SKM-1 treated with dmso at 0.1 percent for 144 hours (cell line): ENCODE measurements around the gene NTN3.
"Not testable (repeated sequence)": the region's sequence is repeated elsewhere in the genome, so short reads cannot be mapped to it uniquely, and the experiment has no call there.

Experiments used
- DNase-seq: peaks from one replicate; lab custom pipeline; 2025; ENCODE audit not compliant: unreplicated experiment; lab: John Stamatoyannopoulos, UW

NTN3 gene

DNA sequence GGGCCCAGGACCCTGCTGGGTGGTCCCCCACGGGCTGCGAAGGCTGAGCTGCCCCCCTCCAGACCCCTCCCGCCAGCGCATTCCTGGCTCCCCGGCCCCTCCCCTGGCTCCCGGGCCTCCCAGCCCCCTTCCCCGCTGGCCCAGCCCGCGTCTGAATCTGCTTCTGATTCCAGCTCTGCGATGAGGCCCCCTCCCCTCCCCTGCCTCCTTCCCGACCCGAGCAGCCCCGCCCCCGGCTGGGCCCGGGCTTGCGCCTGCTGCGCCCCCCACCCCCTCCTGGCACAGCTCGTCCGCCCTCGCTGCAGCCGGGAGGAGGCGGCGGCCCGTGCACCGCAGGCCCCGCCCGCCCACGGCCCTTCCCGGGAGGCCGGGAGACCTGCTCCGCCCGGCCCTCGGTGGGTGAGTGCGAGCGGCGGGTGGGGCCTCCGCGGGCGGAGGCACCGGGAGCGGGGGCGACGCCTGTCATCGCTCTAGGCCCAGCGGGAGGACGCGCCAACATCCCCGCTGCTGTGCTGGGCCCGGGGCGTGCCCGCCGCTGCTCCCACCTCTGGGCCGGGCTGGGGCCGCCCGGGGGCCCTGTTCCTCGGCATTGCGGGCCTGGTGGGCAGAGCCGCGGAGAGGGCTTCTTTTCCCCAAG, at the start of gene NTN3:
Gene NTN3 (plus strand): TSS at position 282 of the 637 bp plus-strand sequence. CDS start 405 bp downstream, outside the sequence.
- no peak for DNase-seq

DNA sequence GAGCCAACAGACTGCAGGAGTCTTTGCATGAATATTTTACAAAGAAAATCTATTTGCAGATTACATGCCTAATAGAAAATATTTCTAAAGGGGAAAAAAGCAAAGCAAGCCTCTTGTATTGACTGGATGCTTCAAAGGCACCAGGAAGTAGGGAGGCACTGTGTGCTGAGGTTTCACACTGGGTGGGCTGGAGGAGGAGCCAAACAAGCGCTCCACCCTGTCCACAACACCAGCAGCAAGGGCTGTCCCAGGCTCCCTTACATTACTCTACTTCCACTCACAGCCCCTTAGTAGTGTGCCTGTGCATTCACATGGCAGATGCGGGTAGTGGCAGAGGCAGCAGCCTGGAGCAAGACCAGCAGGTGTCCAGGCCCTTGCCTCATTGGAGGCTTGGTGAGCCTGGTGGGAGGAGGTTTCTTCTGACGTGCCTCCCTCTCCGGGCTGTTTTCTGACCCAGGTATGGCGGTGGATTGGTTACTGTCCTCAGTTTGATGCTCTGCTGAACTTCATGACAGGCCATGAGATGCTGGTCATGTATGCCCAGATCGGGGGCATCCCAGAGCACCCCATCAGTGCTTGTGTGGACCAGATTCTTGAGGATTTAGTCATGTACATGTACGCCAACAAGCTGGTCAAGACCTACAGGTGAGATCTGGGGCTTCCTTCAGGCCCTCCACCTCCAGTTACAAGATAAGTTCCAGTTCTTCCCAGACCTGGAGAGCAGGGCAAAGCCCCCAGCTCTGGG, 48.8 kb upstream of the NTN3 start:
- no peak for DNase-seq

DNA sequence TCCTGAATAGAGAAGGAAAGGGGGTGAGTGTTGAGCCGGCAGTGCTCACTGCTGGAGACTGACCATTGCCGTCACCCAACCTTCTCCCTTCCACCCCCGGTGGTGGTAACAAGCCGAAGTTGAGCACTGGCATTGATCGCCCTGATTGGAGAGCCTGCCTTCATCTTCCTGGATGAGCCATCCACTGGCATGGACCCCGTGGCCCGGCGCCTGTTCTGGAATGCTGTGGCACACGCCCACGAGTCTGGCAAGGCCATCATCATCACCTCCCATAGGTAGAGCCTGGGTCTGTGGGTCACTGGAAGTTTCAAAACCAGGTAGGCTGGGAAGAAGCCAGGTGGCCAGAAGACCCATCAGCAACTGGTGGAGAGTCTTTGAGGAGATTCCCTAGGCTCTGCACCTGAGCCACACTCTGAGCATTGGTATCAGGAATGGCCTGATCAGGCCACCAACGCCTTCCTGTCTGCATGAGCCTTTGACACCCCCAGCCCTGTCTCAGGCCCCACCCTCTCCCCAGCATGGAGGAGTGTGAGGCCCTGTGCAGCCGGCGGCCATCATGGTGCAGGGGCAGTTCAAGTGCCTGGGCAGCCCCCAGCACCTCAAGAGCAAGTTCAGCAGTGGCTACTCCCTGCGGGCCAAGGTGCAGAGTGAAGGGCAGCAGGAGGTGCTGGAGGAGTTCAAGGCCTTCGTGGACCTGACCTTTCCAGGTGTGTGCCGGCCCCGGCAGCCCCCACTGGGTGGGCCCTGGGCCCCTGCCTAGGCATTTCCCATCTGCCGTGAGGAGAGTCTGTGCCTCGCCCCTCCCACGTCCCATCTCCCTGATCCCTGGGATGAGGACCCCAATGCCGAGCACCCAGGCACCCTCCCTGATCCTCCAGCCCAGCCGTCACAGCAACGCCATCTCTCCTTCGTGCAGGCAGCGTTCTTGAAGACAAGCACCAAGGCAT, 46.8 kb upstream of the NTN3 start:
- no peak for DNase-seq

DNA sequence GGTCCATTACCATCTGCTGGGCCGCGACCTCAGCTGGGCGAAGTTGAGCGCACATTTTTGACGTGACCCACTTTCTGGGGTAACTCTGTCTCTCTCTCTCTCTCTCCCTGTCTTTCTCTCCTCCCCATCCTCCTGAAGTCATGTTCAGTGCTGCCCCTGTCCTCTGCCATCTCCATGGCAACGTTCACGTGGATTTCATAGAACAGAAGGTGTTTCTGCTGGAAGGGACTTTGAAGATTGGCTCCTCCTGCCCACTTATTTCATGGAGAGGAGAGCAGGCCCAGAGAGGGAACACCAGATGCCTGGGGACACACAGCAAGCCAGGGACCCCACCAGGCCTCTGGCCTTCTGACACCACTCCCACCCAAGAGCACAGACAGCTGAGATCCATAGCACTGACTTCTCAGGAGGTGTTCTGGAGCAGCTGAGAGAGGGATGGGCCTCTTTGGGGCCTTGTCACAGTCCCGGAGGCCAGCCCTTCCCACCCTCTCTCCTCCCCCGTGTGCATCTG, 46.0 kb upstream of the NTN3 start:
- no peak for DNase-seq

DNA sequence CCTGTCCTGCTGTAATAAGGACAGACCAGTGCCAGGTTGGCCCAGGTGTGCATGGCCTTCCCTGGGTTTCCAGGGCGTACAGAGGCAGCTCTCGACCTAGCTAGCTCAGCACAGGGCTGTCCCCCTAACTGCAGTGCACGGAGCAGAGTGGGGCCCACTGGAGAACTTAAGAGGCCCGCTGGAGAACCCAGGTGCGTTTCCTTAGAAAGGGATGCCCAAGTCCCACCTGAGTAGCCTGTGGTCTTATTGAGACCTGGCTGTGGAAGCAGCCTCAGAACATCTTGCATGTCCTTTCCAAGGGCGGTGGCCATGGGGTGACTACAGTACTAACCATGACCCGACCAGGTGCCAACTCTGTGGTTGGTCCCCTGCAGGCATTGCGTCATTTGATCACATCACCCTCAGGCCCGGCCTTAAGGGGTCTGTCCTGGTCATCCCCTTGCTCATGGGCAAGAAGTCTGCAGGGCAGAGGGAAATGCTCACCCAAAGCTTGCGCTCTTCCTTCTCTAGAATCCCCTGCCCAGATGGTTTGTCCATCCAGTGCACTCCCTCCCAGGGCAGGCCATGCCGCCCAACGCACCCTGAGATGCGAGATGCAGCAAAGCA, 45.2 kb upstream of the NTN3 start:
- no peak for DNase-seq

DNA sequence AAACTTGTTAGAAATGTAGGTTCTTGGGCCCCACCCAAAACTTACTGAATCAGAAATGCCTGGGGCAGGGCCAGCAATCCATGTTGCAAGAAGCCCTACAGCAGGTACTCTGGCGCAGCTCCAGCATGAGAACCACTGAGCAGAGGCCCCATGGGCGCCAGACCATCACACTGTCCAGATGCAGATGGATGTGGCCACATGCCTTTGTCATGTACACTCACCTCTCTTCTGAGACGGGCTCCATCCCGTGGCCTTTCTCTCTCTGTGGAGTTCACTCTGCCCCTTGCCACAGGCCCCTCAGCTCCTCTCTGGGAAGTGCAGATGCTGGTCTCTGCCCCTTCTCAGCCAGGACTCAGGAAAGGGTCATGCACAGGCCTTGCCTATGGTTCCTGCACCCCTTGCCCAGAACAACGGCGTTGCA, 44.1 kb upstream of the NTN3 start:
- DNase-seq, result no peak

DNA sequence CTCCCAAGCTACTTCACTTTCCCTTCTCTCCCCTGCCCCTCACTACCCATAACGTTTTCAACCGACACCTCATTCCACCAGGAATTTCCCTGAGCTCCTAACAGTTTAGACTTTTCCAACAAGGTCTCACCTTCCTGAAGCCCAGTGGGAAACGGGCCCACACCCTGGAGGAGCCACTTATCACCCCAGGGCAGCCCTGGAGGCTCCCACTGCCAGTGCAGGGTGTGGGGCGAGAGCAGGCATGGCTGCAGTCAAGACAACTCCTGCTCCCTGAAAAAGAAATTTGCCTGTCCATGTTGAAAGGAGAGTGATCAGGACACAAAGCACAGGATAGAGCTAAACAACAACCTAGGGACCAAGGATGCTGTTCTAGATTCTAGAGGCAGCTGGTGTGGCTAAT, 43.6 kb upstream of the NTN3 start:
- DNase-seq, result no peak

DNA sequence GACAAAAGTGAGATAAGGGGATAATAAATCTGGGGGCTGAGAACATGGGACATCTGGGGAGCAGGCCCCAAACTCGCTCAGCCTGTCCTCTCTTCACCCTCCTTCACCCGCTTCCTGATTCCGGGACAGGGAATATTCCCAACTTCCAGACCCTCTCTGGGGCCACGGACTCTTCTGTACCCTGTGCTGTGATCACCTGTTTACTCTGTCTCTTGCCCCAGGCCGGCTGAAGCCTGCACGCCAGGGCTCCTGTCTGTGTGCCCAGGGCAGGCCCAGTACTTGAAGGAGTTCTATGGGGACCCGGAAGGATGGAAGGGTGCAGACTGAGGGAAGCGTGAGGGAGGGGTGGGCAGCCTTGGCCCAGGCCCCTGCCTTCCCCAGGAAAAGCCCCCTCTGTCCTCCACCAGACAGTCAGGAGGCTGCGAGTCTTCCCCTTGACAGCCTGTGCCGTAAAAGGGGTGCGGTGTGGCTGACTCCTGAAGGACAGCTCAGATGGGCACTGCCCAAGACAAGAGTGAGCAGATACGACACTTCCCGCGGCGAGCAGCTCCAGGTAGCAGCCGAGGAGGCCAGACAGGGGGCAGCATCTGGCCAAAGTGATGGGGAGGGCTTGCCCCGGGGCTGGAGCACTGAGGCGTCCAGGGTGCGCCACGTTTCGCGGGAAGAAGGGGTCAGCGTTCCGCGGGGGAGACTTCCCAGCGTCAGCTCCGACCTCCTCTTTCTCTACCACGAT, 42.9 kb upstream of the NTN3 start:
- peak; percentile 23 for DNase-seq

DNA sequence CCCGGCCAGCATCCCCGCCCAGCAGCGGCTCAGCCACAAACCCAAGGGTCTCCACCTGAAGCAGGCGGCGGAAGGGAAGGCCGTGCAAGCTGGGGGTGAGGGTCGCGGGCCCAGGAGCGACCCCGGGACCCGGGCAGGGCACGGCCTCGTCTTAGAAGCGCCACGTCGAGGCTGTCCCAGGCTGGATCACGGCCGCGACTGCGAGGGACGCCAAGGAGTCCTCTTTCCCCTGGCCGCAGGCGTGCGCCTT, 42.4 kb upstream of the NTN3 start:
- no peak for DNase-seq

DNA sequence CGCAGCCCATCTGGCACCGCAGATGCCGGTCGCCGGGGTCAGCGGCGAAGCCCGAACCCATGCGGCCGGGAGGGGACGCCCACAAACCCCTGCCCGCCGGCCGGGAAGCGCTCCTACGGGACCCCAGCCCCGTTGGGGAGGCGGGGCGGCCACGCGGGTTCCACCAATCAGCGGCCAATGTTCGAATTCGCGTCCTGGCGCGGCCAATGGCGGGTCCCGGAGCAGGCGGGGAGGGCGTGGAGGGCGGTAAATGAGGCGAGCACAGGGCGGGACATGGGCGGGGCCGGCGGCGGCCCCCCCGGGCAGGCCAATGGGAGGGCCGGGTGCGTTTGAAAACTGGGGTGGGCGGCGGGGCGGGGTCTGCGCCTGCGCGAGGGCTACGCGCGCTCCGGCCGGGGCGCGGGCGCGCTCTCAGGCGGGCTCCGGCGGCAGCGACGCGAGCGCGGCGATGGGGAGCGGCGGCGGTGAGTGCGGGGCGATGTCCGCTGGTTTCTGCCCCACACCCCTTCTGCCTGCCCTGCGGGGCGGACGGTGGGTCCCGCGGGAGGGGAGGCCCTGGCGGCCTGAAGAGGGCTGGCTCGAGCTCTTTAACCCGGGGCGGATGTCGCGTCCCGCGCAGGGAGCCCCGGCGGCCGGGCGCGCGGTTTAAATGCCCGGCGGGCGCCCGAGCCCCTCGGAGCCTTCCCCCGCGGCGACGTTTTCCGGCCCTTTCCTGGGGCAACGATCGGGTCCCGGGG, 41.9 kb upstream of the NTN3 start, which contains the start of gene CCNF:
Gene CCNF (plus strand): TSS at position 414 of the 737 bp plus-strand sequence. CDS start 35 bp downstream, at position 449.
- peak; percentile 90 for DNase-seq

DNA sequence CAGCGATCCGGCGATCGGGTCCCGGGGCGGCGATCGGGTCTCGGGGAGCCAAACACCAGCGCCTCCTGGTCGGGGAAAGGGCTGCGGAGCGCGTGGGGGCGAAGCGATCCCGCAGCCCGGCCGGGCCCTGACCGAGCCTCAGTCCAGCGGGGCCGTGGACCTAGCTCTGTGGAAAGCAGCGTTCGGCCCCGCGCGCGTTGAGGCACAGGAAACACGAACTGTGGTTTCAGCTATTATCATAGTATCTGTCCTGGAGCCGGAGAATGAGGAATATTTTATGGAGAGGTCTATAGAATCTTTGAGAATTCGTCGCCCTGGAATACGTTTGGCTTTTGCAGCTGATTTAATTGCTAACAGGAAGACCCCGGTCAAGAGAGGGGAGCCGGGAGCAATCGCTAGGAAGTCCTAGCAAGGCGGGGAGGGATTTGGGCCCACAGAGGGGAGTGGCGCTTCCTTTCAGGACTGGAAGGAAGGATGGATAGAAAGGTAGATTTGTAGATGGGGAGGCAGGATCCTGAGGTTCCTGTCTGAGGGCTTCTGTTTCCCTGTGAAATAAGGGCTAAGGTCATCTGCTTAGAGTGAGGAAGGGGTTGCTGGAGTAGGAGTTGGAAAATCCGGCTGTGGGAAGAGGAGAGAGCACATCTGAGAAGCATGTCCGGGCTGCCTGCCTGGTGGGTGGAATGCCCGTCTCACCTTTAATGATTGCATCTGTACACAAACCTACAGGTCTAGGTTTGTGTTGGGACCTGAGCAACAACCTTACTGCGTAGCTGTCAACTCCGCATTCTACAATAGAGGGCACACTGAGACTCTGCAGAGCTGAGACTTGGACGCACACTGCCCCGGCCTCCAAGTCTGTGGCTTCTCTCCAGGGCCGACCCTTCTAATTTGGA, 41.1 kb upstream of the NTN3 start:
- no peak for DNase-seq

DNA sequence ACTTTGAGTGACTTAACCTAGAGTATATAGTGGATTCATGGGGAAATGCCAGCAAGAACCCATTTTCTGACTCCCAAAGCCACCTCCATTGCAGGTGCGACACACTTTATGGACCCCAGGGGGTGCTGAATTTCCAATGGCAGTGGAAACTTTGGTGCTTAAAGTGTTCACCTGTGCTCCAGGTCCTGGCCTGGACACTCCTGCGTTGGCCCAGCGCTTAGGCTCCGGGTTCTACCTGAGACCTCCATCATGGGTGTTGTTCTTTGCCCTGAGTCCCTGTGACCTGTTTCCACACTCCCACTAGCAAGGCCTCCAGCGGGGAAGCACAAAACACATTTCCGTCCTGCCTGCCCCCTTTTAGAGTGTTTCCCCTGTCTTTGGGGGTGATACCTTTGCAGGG, 38.8 kb upstream of the NTN3 start:
- no peak for DNase-seq

DNA sequence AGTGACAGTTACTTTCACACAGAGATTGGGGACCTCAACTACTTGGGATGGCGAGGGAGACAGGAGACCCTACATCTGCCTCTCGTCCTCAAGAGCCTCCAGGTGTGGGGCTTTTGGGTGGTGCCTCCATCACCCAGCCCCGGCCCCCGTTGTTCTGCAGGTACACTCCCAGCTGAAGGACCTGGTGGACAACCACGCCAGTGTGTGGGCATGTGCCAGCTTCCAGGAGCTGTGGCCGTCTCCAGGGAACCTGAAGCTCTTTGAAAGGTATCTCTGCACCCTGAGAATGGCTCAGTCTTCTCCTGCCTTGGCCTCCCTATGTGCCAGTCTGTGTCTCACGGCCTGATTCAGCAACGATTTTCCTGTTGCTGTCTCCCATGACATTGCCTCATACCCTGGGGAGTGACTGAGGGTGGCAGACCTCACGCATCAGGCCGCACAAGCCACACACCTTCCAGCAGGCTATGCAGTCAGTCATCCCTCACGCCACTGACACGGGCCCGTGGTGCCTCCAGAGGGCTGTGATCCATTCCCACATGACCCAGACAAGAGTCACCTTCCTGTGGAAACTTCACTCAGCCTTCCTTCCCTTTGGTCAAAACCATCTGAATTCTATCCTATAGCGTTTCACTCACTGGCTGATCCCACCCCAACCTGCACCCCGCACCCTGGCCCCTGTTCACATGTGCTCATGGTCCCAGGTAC, 38.1 kb upstream of the NTN3 start:
- no peak for DNase-seq

DNA sequence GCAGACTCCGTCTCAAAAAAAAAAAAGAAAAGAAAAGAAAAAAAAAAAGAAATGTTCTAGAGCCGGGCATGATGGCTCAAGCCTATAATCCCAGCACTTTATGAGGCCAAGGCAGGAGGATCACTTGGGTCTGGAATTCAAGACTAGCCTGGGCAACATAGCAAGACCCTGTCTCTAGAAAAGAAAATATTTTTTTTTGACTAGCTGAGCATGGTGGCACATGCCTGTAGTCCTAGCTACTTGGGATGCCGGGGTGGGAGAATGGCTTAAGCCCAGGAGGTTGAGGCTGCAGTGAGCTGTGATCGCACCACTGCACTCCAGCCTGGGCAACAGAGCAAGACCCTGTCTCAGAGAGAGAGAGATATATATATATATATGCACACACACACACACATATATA, 35.9 kb upstream of the NTN3 start:
- DNase-seq, result not testable (repeated sequence)

DNA sequence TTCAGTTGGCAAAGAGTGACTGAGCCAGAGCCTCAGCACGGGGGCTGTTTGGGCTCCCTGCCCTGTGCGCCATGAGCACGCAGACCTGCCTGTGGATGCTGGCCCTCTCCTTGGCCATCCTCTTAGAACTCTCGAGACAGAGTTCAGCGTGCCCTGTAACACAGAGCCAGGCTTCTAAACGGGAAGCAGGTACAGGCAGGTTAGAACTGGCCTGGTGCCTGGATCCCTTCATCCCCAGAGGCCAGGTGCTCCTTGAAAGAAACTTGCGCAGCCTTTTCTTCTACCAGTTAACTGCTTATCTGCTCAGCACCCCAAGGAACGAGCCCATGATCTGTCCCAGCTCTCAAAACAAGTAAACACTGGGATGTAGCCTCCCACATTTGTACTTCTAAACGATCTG, 35.0 kb upstream of the NTN3 start:
- DNase-seq, result no peak

DNA sequence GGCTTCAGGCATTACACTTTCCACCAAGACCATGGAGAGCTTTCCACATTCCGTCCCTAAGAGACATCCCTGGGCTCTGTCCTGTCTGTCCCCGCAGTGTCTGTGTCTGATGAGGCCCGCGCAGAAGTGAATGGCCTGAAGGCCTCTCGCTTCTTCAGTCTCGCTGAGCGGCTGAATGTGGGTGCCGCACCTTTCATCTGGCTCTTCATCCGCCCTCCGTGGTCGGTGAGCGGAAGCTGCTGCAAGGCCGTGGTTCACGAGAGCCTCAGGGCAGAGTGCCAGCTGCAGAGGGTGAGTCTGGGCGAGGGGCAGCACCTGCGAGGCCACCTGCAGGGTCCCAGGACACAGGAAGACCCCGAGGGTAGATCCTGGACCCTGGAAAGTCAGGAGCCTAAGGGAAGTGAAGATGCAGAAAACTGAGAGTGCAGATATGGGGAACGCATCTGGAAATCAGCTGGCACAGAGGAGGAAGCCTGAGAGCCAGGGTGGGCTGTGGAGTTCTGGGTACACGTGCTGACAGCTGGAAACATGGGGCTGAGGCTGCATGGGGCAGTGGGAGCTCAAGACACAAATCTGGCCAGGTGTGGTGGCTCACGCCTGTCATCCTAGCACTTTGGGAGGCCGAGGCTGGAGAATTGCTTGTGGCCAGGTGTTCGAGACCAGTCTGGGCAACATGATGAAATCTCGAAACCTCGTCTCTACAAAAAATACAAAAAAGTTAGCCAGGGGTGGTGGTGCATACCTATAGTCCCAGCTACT, 33.9 kb upstream of the NTN3 start:
- no peak for DNase-seq

DNA sequence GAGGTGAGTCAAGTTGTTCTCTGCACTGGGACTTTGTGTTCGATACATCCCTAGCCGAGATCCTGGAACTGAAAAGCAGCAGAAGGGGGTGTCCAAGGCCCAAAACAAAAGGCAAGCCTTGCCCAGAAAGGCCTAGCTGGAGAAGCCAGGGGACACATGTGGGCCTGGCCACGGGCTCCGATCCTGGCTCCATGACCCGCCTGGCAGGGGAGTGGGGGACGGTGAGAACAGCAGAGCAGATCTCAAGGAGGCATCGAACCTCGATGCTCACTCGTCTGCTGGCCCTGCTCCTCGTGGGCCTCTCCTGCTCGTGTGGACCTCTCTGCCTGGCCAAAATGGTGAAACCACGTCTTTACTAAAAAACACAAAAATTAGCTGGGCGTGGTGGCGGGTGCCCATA, 33.0 kb upstream of the NTN3 start:
- DNase-seq, result no peak

DNA sequence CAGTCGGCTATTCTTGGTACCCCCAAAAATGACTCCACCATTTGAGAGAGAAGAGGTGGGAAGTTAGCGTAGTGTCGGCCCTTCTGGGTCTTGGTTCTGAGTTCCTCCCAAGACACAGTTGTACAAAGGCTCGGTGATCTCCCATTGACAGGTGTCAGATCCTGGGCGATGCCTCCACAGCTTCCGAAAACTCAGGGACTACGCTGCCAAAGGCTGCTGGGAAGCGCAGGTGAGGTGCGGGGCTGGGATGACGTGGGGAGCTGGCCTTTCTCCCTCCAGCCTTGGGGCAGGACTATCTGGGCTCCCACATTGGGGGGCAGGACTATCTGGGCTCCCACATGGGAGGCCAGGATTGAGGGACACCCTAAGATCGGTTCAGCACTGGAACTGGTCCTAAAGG, 31.5 kb upstream of the NTN3 start:
- DNase-seq, result no peak
